ENCODE measurements around the gene THAP11. TPM values are rescaled to one million over a fixed set of nuclear protein-coding genes. Genes with fewer than 3 reads are reported as not detected.

THAP11 gene
- total and polyA plus RNA-seq, 2 of the 13 experiments (the other 11 are each of a cell fraction or from before 2014, with no cell fraction given): 44.2 to 53.4 TPM

GRCh38 chr16:67857547-67858233 is 15.6 kb downstream of the THAP11 start (continued):
- TF ChIP-seq, protein P1, sequence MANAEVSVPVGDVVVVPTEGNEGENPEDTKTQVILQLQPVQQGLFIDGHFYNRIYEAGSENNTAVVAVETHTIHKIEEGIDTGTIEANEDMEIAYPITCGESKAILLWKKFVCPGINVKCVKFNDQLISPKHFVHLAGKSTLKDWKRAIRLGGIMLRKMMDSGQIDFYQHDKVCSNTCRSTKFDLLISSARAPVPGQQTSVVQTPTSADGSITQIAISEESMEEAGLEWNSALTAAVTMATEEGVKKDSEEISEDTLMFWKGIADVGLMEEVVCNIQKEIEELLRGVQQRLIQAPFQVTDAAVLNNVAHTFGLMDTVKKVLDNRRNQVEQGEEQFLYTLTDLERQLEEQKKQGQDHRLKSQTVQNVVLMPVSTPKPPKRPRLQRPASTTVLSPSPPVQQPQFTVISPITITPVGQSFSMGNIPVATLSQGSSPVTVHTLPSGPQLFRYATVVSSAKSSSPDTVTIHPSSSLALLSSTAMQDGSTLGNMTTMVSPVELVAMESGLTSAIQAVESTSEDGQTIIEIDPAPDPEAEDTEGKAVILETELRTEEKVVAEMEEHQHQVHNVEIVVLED (CRISPR knock-in tag; IDR thresholded peaks at IDR 0.05; ENCODE audit: borderline replicate concordance): no peak
- TF ChIP-seq ZNF766 (CRISPR knock-in tag; IDR thresholded peaks at IDR 0.05; ENCODE audit: borderline replicate concordance) (no peak), HOXA5 (CRISPR knock-in tag; IDR thresholded peaks at IDR 0.05) (0 out of 2 replicates have a peak, but pooled peaks have one; percentile 40), RXRB (CRISPR knock-in tag; IDR thresholded peaks at IDR 0.05; ENCODE audit: borderline replicate concordance) (peak; percentile 77), PHF21A (CRISPR knock-in tag; IDR thresholded peaks at IDR 0.05) (peak; percentile 76), PPARG (CRISPR knock-in tag; conservative IDR thresholded peaks at IDR 0.05) (peak; percentile 71; the same call in 1 of the 2 replicates), KLF6 (CRISPR knock-in tag; IDR thresholded peaks at IDR 0.05) (0 out of 2 replicates have a peak, but pooled peaks have one; percentile 65), E2F5 (CRISPR knock-in tag; conservative IDR thresholded peaks at IDR 0.05) (no peak), SNAPC2 (CRISPR knock-in tag; IDR thresholded peaks at IDR 0.05) (peak; percentile 21; the same call in 1 of the 2 replicates), ZNF788 (CRISPR knock-in tag; IDR thresholded peaks at IDR 0.05; ENCODE audit: borderline replicate concordance) (no peak; the same call in 1 of the 2 replicates), CBFB (CRISPR knock-in tag; IDR thresholded peaks at IDR 0.05) (no peak), ZNF354B (CRISPR knock-in tag; IDR thresholded peaks at IDR 0.05) (no peak), EP300 (IDR thresholded peaks at IDR 0.05; ENCODE audit: low read depth in 2 of 2, low read length in 2 of 2) (peak; percentile 77 to 83; a peak in 3 of 4 replicates), EP300 (CRISPR knock-in tag; IDR thresholded peaks at IDR 0.05; ENCODE audit: borderline replicate concordance) (peak; percentile 57; the same call in 1 of the 2 replicates), RORA (CRISPR knock-in tag; IDR thresholded peaks at IDR 0.05) (no peak), ARNTL (CRISPR knock-in tag; IDR thresholded peaks at IDR 0.05) (no peak)
- TF ChIP-seq, protein P2, sequence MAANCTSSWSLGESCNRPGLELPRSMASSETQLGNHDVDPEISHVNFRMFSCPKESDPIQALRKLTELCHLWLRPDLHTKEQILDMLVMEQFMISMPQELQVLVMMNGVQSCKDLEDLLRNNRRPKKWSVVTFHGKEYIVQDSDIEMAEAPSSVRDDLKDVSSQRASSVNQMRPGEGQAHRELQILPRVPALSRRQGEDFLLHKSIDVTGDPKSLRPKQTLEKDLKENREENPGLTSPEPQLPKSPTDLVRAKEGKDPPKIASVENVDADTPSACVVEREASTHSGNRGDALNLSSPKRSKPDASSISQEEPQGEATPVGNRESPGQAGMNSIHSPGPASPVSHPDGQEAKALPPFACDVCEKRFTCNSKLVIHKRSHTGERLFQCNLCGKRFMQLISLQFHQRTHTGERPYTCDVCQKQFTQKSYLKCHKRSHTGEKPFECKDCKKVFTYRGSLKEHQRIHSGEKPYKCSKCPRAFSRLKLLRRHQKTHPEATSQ (CRISPR knock-in tag; IDR thresholded peaks at IDR 0.05; ENCODE audit: borderline replicate concordance): no peak
- TF ChIP-seq, protein P3, sequence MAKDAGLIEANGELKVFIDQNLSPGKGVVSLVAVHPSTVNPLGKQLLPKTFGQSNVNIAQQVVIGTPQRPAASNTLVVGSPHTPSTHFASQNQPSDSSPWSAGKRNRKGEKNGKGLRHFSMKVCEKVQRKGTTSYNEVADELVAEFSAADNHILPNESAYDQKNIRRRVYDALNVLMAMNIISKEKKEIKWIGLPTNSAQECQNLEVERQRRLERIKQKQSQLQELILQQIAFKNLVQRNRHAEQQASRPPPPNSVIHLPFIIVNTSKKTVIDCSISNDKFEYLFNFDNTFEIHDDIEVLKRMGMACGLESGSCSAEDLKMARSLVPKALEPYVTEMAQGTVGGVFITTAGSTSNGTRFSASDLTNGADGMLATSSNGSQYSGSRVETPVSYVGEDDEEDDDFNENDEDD (CRISPR knock-in tag; IDR thresholded peaks at IDR 0.05; ENCODE audit: borderline replicate concordance): no peak
- TF ChIP-seq, protein P4, sequence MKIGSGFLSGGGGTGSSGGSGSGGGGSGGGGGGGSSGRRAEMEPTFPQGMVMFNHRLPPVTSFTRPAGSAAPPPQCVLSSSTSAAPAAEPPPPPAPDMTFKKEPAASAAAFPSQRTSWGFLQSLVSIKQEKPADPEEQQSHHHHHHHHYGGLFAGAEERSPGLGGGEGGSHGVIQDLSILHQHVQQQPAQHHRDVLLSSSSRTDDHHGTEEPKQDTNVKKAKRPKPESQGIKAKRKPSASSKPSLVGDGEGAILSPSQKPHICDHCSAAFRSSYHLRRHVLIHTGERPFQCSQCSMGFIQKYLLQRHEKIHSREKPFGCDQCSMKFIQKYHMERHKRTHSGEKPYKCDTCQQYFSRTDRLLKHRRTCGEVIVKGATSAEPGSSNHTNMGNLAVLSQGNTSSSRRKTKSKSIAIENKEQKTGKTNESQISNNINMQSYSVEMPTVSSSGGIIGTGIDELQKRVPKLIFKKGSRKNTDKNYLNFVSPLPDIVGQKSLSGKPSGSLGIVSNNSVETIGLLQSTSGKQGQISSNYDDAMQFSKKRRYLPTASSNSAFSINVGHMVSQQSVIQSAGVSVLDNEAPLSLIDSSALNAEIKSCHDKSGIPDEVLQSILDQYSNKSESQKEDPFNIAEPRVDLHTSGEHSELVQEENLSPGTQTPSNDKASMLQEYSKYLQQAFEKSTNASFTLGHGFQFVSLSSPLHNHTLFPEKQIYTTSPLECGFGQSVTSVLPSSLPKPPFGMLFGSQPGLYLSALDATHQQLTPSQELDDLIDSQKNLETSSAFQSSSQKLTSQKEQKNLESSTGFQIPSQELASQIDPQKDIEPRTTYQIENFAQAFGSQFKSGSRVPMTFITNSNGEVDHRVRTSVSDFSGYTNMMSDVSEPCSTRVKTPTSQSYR (CRISPR knock-in tag; IDR thresholded peaks at IDR 0.05; ENCODE audit: borderline replicate concordance): 0 out of 2 replicates have a peak, but pooled peaks have one; percentile 57

Measured in HepG2 (cell line).